Activated CD4-positive, alpha-beta T cell treated with anti-CD3 and anti-CD28 coated beads, Interleukin-2, amount 50 U/mL, for 48 hours (primary cell): ENCODE results near the gene TCF12.

Experiments used
- DNase-seq, 2 experiments: peaks; one replicate each; pipeline ENCODE4 v3.0.0-alpha.2; 2020

TCF12 gene

DNA sequence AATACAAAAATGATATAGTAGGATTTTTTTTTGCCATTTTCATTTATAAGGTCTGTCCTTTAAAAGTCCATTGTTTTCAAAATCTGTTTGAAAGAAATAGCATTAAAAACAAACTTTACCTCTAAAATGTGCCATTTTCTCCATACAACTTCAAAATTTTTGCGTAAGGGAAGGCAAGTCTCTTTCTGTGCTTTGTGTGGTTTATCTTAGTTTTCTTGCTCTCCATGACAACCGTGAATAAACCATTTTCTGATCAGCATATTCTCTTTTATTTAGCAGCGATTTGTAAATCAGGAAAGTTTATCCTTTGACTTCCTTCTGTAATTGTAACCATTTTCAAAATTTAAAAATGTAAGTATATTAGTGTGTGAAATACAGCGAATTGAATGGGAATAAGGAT lies 310.0 kb downstream of the TCF12 start:
- no peak for DNase-seq

DNA sequence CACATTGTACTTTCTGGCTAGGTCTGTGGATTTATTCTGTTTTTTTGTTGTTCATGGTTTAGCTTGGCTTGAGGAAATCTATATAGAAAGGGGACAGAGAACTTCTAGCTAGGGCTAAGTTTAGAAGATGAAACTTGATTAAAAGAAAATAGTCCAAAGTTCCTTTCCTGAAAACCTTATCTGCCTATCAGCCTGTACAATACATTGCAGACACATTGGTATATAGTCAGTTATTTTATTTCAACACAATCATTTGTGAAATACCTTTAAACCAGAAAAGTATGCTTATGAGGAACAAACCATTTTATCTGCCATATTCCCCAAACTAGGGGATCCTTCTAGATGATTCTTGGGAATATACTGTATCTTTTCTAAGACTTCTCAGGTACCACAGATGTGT lies 310.6 kb downstream of the TCF12 start:
- DNase-seq = no peak

DNA sequence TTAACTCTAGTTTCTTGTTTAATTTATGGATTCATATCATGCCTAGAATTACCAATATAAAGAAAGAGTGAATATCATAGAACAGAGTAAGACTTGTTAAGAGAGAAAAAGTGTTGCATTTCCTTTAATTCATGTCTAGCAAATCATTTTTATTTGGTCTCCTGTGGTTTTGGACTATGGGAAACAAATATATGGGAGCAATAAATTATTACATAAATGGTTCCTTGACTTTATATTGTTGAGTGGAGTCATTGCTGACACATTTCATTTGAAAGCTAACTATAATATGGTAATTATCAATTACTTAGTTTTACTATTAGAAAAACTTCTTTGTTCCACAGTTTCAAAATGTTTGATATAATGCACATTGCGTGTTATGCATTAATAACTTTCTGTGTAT lies 313.1 kb downstream of the TCF12 start:
- no peak for DNase-seq

DNA sequence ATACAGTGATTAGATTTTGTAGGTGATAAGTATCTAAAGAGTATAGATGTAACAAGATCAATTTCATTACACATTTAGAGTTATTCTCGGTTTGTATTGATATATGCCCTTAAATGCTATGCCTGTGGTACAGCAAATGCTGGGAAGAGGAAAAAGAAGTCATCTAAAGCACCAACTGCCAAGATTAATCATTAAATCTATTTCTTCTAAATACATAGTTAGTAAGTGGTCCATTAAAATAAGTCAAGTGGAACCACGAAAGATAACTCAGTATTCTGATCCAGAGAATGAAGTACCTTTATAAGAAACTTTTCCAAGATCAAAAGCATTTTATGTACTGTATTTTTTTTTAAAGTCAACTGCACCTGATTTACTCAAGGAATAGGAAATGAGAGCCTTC lies 315.7 kb downstream of the TCF12 start:
- no peak for DNase-seq

DNA sequence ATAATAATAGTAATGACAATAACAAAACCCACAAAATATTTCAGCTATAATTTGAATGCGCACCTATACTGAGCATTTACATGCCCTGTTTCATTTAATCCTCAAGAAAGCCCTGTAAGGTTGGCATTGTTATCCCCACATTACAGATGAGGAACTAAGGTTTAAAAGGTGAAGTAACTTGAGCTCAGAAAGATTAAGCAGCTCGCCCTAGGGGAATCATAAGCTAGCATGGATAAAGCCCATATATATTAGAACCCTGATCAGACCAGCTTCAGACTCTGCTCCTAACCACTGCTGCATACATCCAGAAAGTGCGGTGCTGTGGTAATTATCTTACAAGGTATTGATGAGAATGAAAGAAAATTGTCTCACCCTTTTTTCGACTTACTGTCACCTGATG lies 316.7 kb downstream of the TCF12 start:
- DNase-seq = no peak

DNA sequence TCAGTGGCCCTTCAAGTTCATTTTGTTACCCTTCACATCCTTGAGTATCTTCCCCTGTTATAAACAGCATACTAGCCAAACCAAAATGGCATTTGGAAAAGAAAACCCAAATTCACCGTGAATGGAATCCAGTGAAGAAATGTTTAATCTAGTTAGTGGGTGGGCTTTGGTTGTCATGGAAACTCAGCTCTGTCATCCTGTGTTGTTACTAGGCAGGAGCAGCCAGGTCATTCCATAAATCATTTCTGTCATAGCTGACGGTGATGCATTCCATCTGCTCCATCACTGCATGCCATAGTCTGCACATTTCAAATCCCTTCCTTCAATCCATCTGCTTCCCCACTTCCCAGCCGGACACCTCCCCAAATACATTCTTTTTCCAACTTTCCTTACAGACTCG lies 317.4 kb downstream of the TCF12 start:
- DNase-seq = no peak

DNA sequence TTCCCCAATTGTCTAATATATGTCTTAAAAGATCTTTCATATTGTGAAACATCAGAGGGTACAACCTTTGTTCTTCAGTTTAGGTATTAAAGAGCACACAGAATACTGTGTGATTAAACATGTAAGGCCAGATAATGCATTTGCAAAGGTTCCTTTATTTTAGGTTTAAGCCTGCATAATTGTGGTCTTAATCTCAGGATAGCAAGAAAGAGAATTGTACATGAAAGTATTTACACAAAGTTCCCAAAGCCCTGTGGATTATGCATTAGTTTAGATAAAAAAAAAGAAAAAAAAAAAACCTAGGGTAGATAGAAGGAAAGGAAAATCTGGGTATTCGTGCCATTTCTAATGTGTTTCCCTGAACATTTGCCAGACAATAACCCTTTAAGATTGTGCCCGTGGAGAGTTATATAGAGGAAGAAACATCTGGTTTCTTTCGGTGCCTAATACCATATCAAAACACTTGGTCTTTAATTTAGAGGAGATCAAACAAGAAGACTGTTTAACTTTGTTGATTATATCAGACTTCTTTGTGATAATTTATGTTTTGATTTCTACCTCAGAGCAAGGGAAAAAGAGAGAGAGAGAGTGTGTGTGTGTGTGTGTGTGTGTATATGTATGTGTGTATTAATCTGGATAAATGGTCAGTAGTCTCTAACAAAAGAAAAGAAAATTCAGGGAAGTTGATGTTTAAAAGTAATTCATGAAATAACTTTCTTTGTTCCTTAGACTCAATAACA lies 318.3 kb downstream of the TCF12 start:
- DNase-seq = no peak

DNA sequence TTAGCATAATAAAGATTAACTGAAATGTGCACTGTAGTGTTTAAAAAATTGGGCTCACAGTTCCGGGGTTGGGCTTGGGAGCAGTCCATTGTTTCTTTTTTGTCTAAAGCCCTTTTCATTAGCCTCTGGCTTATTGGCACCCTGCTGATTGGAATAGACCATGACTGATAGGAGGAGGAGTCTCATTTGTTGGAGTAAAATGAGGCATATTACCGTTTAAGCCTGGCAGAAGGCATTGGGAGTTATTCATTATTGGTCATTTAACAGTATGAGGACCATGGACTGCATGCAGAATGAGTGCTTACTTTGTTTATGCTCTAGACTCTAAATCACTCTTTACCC lies 318.8 kb downstream of the TCF12 start:
- no peak for DNase-seq

DNA sequence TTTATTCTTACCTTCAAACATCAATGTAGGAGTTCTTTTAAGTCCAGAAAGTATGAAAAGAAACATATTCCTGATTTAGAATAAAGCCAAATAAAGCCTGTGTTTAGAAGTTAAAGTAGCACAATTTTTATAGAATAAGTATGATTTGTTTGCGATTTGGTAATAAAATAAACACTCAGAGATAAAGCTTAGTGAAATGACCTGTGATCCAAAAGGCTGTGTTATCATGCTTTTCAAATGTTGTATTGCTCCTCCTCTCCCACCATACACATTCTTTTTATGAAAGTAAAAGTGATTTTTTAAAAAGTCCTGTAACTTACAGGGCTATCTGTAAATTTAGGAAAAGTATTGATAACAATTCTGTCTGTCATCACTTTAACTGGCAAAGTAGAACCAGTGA lies 319.2 kb downstream of the TCF12 start:
- DNase-seq = no peak

DNA sequence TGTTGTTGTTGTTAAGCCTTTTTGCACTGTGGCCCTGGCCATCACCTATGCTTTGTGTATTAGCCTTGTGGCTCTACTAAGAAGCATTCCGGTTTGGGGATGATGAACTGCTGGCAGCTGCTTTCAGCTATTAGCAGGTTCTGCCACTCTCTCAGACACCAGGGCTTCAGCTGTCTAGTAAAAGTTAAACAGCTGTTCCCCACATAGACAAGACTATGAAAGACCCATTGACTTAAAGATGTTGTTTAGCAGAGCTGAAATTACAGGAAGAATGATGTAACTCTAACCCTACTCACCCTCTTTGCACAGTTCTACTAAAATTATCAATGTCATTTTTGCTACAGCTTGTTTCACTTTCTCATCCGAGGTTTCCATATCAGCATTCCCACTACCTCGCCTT lies 326.7 kb downstream of the TCF12 start:
- no peak for DNase-seq

DNA sequence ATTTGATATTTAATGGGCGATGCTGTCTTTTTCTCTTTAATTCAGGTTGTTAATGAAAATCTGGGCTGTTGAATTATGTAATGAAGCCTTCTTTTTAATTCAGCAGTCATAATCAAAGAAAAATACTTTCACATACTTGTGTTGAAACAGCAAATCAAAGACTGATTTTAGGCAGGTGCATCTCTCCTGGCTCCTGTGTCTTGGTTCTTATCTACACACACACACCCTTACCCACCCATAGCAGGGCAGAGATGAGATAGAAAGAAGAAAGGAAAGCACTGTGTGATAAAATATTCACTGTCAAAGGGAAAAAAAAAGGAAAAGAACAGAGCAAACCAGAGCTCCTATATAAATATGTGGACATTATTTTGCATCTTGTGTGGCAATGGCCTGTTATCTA lies 327.3 kb downstream of the TCF12 start:
- DNase-seq = no peak

DNA sequence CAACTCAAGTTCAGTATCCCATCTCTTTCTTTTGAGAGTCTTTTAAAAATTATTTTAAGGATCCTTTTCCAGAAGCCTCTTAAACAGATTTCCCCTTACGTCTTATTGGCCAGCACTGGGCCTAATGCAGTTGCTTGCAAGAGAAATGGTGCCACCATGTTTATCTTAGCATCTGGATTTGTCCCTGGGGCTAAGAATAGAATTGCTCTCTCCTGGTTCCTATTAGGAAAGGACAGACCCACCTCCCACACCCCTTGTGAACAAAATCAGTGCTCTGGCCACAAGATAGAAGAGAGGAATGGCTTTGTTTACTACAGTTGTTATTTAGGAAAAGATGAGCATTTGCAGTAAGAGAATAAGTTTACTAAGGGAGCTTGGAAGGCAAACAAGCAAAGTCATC lies 329.6 kb downstream of the TCF12 start:
- DNase-seq = no peak

DNA sequence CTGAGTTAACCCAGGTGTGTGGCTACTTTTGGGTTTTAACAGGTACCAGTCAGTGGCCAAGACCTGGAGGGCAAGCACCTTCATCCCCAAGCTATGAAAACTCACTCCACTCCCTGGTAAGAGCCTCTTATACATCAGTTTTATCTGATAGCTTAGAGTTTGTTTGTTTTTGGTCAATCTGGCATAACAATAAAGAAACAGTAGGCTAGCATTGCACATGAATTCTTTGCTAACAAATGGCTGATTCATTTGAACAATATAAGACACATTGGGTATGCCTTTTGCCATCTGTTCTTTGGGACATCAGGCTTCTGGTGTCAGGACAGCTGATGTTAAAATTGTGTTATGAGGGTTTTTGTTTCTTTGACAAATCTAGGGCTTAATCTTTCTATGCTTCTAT lies 332.9 kb downstream of the TCF12 start:
- DNase-seq = no peak

DNA sequence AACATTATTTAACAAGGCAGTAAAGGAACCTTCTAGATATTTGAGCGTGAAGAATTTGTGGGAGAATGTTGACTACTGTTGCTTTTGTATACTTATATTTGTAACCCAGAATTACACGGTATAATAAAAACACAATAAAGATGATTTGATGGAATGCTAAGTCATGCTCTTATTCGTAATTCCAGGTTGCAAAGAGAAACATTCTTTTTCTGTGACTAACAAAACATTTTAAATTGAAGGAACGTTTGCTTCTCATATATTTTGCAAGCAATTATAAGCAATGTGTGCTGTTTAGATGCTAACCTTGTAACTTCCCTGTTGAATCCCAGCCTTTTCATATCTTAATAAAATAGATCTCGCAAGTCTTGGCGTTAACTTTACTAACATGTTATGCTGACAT lies 333.5 kb downstream of the TCF12 start:
- no peak for DNase-seq

DNA sequence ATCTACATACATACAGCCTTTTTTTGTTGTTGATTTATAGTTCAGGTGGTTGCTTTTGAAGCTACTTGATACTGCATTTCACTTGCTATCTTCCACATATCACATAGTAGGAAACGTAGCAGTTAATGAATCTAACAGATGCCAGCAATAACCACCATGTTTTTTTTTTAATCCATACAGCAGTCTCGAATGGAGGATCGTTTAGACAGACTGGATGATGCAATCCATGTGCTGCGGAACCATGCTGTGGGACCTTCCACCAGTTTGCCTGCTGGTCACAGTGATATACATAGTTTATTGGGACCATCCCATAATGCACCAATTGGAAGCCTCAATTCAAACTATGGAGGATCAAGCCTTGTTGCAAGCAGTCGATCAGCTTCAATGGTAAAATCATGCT lies 334.6 kb downstream of the TCF12 start:
- no peak for DNase-seq

DNA sequence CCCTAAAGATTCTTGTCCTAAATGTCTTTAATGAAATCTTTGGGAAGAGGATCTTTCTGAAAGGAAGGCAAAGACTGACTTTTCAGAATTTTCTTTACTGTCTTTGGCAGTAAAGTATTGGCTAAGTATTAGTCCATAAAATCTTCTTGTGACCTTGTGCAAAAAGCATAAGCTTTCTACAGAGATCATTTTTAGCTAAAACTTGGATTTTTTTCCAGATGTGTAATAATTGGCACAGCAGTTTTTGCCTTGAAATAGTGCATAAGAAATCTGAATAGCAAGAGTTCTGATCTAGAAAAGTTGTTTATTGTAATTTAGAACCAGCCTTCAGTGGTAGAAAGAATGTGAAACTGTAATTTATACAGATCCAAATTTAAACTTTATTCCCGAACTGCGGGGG lies 335.1 kb downstream of the TCF12 start:
- no peak for DNase-seq

DNA sequence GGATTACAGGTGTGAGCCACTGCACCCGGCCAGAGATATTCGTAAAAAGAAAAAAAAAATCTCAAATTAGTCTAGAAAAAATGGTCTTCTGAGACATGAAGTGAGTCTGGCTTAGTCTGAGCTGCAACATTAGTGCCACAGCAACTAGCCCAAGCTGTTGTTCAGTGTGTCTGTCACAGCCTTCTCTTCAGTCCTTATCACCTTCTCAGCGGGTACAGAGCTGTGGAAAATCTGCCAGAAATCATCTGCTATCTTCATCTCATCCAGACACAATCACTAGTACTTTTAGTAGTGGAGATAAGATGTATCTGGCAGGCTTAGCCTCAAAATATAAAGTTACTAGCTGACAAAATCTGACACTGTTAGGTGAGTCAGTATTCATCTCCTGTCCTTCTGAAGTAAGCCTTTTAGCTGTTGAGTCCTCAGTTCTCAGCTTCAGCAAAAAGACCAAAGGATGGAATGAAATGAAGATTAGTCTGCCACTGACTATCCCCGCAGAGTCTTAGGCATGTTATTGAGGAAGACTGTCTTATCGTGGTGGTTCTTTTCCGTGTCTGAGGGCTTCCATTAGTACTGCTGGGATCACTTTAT lies 337.4 kb downstream of the TCF12 start:
- no peak for DNase-seq

DNA sequence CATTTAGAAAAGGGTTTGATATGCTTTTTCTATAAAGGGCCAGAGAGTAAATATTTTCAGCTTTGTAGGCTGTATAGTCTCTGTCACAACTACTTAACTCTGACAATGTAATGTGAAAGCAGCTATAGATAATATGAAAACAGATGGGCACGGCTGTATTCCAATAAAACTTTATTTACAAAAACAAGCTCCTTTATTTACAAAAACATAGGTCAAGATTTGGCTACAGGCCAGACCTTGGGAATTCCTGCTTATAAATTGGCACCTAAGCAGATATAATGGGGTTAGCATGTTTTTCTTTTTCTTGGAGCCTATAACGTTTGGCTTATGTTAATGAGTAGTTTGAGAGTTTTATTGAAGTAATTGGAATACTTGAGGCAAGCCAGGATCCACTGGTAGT lies 338.5 kb downstream of the TCF12 start:
- no peak for DNase-seq

DNA sequence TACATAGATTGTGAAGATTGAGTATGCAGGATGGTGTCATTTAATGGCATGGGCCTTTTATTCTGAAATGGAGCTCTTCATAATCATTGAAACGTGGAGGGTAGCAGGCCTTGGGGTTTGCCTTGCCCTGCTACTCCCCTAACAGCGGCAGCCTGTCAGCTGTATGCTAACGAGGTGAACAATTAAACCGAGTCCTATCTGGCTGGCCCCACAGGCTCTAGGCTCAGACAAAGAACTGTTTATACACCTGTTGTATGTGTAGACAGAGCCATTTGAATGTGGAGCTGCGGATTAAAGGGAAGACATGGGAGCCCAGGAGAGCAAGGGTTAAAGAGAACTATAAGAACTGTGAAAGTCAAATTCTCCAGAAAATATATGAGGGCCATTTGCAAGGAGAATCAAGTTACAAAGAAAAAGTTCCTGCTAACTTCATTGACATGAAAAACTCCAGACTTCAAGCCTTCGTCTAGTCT lies 341.2 kb downstream of the TCF12 start:
- DNase-seq = no peak

DNA sequence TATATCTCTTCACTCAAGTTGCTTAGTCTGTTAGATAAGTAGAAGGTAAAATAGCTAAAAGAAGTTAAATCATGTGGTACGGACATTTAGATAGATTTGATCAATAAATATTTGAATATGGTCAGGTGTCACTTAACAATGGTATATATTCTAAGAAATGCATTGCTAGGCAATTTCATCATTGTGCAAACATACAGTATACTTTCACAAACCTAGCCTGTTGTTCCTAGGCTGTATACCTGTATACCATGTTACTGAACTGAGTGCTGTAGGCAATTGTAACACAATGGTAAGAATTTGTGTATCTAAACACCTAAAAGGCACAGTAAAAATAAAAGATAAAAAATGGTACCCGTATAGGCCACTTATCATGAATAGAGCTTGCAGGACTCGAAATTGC lies 345.1 kb downstream of the TCF12 start:
- no peak for DNase-seq

DNA sequence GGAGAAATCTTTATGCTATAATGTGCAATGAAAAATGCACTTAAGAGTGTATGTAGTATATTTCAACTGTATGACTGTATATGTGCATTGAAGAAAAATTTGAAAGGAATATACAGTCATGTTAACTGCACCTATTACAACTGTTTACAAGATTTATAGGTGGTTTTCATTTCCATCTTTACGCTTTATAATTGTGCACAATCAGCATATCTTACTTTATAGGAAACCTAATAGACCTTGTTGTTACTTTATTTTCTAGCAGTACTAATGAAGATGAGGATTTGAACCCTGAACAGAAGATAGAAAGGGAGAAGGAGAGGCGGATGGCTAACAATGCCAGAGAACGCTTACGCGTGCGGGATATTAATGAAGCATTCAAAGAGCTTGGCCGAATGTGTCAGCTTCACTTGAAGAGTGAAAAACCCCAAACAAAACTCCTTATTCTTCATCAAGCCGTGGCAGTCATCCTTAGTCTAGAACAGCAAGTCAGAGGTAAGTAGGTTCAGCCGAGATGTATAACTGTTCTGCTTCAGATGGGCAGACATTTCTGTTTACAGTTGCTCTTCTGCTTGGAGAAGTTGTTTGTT lies 354.4 kb downstream of the TCF12 start:
- no peak for DNase-seq

DNA sequence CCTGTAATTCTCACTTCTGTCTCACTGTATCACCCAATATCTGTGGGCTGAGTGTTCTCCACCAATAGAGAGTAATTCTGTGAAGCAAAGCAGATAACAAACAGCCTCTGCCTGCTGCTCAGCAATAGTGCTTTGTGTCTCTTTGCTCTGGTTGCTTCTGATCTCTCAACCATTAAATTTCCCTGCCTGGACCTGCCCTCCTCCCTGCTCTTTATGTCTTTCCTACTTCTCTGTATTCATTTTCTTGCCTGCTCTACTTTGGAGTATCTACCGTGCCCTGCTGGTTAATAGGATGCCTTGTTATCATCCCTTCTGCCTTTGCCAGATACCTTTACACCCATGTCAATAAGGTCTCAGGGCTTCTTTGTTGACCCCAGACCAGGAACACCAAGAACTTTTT lies 355.0 kb downstream of the TCF12 start:
- no peak for DNase-seq

DNA sequence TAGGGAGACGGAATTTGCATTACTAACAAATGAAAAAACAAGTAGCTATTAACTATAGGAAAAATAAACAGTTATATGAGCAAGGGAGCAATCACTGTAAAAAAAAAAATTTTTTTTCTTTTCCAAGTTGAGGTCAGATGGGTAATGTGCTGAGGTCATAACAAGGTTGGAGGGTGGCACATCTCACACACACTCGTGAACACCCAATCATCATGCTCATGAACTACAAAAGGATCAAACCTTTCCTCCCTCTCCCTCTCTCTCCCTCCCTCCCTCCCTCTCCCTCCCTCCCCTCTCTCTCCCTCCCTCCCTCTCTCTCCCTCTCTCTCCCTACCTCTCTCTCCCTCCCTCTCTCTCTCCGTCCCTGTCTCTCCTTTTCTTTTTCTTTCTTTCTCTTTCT lies 360.0 kb downstream of the TCF12 start:
- no peak for DNase-seq

DNA sequence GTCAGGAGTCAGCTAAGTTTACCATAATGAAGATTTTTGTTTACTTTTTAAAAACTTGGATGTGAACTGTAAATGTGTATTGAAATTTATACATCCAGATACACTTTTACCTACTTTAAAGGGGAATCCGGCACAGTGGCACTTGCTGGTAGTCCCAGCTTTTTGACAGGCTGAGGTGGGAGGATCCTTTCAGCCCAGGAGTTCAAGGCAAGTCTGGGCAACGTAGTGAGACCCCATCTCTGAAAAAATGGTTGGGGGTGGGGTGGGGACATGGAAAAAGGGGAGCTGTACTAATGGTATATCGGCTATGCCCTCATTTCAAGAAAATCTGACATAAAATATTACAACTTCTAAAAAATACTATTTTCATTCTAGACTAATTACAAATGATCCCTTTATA lies 362.0 kb downstream of the TCF12 start:
- no peak for DNase-seq

DNA sequence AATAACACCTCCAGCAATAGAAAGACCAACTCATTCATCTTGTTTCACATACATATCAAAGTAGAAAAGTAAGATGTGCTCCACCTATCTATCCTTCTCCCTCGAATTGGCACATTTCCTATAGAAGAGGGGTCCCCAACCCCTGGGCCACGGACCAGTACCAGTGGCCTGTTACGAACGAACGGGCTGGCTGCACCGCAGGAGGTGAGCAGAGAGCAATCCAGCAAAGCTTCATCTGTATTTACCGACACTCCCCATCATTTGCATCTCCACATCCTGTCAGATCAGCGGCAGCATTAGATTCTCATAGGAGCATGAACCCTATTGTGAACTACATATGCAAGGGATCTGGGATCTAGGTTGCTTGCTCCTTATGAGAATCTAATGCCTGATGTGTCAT lies 362.9 kb downstream of the TCF12 start:
- DNase-seq = no peak
